H1 (cell line): Measurements from ENCODE around the gene TSPAN9. TPM values are rescaled to one million over a fixed set of nuclear protein-coding genes. Genes with fewer than 3 reads are reported as not detected.

Experiments
- CTCF ChIA-PET: fragments of 300-600 bp; sonication (Branson Sonifier 250); formaldehyde crosslinking; loops from one replicate; lab custom pipeline; 2021; ENCODE audit not compliant: partially characterized antibody; lab: Charles Lee
- POLR2A ChIA-PET: fragments of 300-600 bp; sonication (Branson Sonifier 250); formaldehyde crosslinking; loops from one replicate; lab custom pipeline; 2021; ENCODE audit warnings: inconsistent platforms; ENCODE audit not compliant: partially characterized antibody; lab: Charles Lee
- DNase-seq, 2 experiments: peaks; one replicate each; pipeline versions ENCODE4 v3.0.0 to v3.0.0-alpha.2; 2010 to 2022; ENCODE audit warnings: low spot score in 2 of 2, low read depth in 1 of 2, mixed read lengths in 1 of 2
- FAIRE-seq: peaks from 2 replicates; lab custom pipeline; 2011; peaks lifted over from hg19 to GRCh38; lab: Jason Lieb, UNC
- H2AFZ ChIP-seq: 2 replicates; pipeline ENCODE4 v1.8.1; 2012; ENCODE audit warnings: low read length, inconsistent platforms
- H2AK5ac ChIP-seq: 2 replicates; pipeline ENCODE4 v1.6.1; 2013; ENCODE audit warnings: low read depth, low read length
- H2BK120ac ChIP-seq: replicated peaks from 2 replicates; pipeline ENCODE3; 2013; ENCODE audit warnings: low read depth, low read length, inconsistent platforms
- H2BK12ac ChIP-seq: 2 replicates; pipeline ENCODE4 v1.6.1; 2013; ENCODE audit warnings: low read depth, low read length
- H2BK15ac ChIP-seq: 2 replicates; pipeline ENCODE4 v1.6.1; 2013; ENCODE audit warnings: low read length
- H2BK20ac ChIP-seq: 2 replicates; pipeline ENCODE4 v1.6.1; 2013; ENCODE audit warnings: low read length
- H2BK5ac ChIP-seq: 2 replicates; pipeline ENCODE4 v1.6.1; 2013; ENCODE audit warnings: low read depth, low read length
- H3K14ac ChIP-seq: 2 replicates; pipeline ENCODE4 v1.6.1; 2013; ENCODE audit warnings: inconsistent platforms; ENCODE audit not compliant: insufficient read length
- H3K18ac ChIP-seq: 2 replicates; pipeline ENCODE4 v1.6.1; 2013; ENCODE audit warnings: low read length; ENCODE audit errors: extremely low read depth
- H3K23ac ChIP-seq: 2 replicates; pipeline ENCODE4 v1.6.1; 2013; ENCODE audit warnings: inconsistent platforms; ENCODE audit not compliant: insufficient read length
- H3K23me2 ChIP-seq: 2 replicates; pipeline ENCODE4 v1.6.1; 2013; ENCODE audit warnings: low read depth, low read length
- H3K27ac ChIP-seq: 2 replicates; pipeline ENCODE4 v1.6.1; 2011; ENCODE audit warnings: low read depth, low read length, inconsistent platforms
- H3K27me3 ChIP-seq, 4 experiments: replicated peaks in 1 of 4; 1 replicate in 1 of 4; 2 replicates in 3 of 4; pipeline versions ENCODE4 v1.6.1 to v1.8.1; 2011 to 2013; ENCODE audit warnings: low read length in 3 of 4, mild to moderate bottlenecking in 3 of 4, inconsistent platforms in 2 of 4, mixed read lengths in 2 of 4, moderate library complexity in 1 of 4; ENCODE audit not compliant: control insufficient read depth in 3 of 4, insufficient read depth in 3 of 4; ENCODE audit errors: extremely low read depth in 1 of 4
- H3K36me3 ChIP-seq, 4 experiments: 2 replicates each; pipeline versions ENCODE4 v1.6.1 to v1.8.1; 2011 to 2013; ENCODE audit warnings: mild to moderate bottlenecking in 4 of 4, low read length in 3 of 4, moderate library complexity in 2 of 4, control low read depth in 1 of 4, inconsistent platforms in 1 of 4; ENCODE audit not compliant: insufficient read depth in 4 of 4, control insufficient read depth in 2 of 4
- H3K4ac ChIP-seq: replicated peaks from 2 replicates; pipeline ENCODE3; 2013; ENCODE audit warnings: low read length, low read depth, mixed read lengths, inconsistent platforms; ENCODE audit not compliant: insufficient read length
- H3K4me1 ChIP-seq, 4 experiments: replicated peaks in 1 of 4; 1 replicate in 1 of 4; 2 replicates in 3 of 4; pipeline versions ENCODE4 v1.6.1 to v1.8.1; 2011 to 2013; ENCODE audit warnings: low read length in 3 of 4, inconsistent platforms in 2 of 4, mixed read lengths in 1 of 4; ENCODE audit not compliant: insufficient read depth in 4 of 4, control insufficient read depth in 3 of 4
- H3K4me2 ChIP-seq, 2 experiments: 2 replicates each; pipeline versions ENCODE4 v1.6.1 to v1.8.1; 2011 to 2013; ENCODE audit warnings: low read depth in 2 of 2, low read length in 2 of 2, control low read depth in 1 of 2, inconsistent platforms in 1 of 2, mild to moderate bottlenecking in 1 of 2; ENCODE audit not compliant: insufficient read depth in 1 of 2
- H3K4me3 ChIP-seq, 4 experiments: fragments of 200-600, 300-600 bp in 1 of 4; sonication (generic), shearing (Covaris generic), sonication (Bioruptor Twin) in 1 of 4; 2 replicates each; pipeline versions ENCODE4 v1.5.1 to v1.8.1; 2011 to 2016; ENCODE audit warnings: low read length in 4 of 4, low read depth in 3 of 4, control low read depth in 2 of 4, inconsistent platforms in 2 of 4, mild to moderate bottlenecking in 2 of 4, mixed read lengths in 1 of 4, moderate library complexity in 1 of 4; ENCODE audit not compliant: insufficient read depth in 2 of 4; ENCODE audit errors: extremely low read depth in 1 of 4
- H3K56ac ChIP-seq: replicated peaks from 2 replicates; pipeline ENCODE3; 2013; ENCODE audit warnings: low read depth, mild to moderate bottlenecking, mixed read lengths, low read length, inconsistent platforms; ENCODE audit not compliant: insufficient read length
- H3K79me1 ChIP-seq: 2 replicates; pipeline ENCODE4 v1.6.1; 2013; ENCODE audit warnings: low read depth, low read length, control low read depth
- H3K79me2 ChIP-seq, 2 experiments: 2 replicates each; pipeline versions ENCODE4 v1.6.1 to v1.8.1; 2012 to 2013; ENCODE audit warnings: low read length in 2 of 2, mild to moderate bottlenecking in 2 of 2, inconsistent platforms in 1 of 2; ENCODE audit not compliant: insufficient read depth in 2 of 2, control insufficient read depth in 1 of 2
- H3K9ac ChIP-seq, 4 experiments: replicated peaks in 1 of 4; 1 replicate in 1 of 4; 2 replicates in 3 of 4; pipeline versions ENCODE4 v1.6.1 to v1.8.1; 2011 to 2013; ENCODE audit warnings: low read depth in 3 of 4, low read length in 3 of 4, control low read depth in 2 of 4, mild to moderate bottlenecking in 2 of 4, moderate library complexity in 2 of 4, inconsistent platforms in 1 of 4; ENCODE audit errors: extremely low read depth in 1 of 4
- H3K9me3 ChIP-seq, 2 experiments: 2 replicates each; pipeline versions ENCODE4 v1.6.1 to v1.8.1; 2012 to 2013; ENCODE audit warnings: mild to moderate bottlenecking in 2 of 2, moderate library complexity in 2 of 2, control low read depth in 1 of 2, inconsistent platforms in 1 of 2, low read depth in 1 of 2, low read length in 1 of 2, mixed read lengths in 1 of 2; ENCODE audit not compliant: insufficient read depth in 2 of 2
- H4K20me1 ChIP-seq, 2 experiments: replicated peaks in 1 of 2; 2 replicates each; pipeline versions ENCODE3 to v1.8.1; 2011 to 2013; ENCODE audit warnings: inconsistent platforms in 2 of 2, low read length in 2 of 2, mild to moderate bottlenecking in 1 of 2; ENCODE audit not compliant: insufficient read depth in 2 of 2, control insufficient read depth in 1 of 2
- H4K5ac ChIP-seq: 2 replicates; pipeline ENCODE4 v1.6.1; 2013; ENCODE audit warnings: low read length, low read depth, mixed read lengths, inconsistent platforms; ENCODE audit not compliant: insufficient read length
- H4K8ac ChIP-seq: 2 replicates; pipeline ENCODE4 v1.8.0; 2013; ENCODE audit warnings: mild to moderate bottlenecking, moderate library complexity, low read length, inconsistent platforms; ENCODE audit not compliant: insufficient read depth; ENCODE audit errors: extremely low read depth
- H4K91ac ChIP-seq: replicated peaks from 2 replicates; pipeline ENCODE3; 2013; ENCODE audit warnings: low read length, mixed read lengths, inconsistent platforms; ENCODE audit not compliant: insufficient read length
- ASH2L ChIP-seq: fragments of 200-600, 300-600 bp; sonication (generic); IDR thresholded peaks from one replicate; pipeline ENCODE4 v1.7.1; 2017; ENCODE audit warnings: low read length
- BACH1 ChIP-seq: IDR thresholded peaks from 2 replicates; pipeline ENCODE4 v1.6.1; 2012; ENCODE audit warnings: low read length, improper control_type of control experiment
- CHD1 ChIP-seq: IDR thresholded peaks from 2 replicates; pipeline ENCODE4 v1.6.1; 2012; ENCODE audit warnings: low read depth, low read length, improper control_type of control experiment
- CTBP2 ChIP-seq: IDR thresholded peaks from 2 replicates; pipeline ENCODE4 v1.7.0; 2011; ENCODE audit warnings: borderline replicate concordance, mild to moderate bottlenecking, moderate library complexity, mixed read lengths, low read length; ENCODE audit not compliant: insufficient read depth, insufficient read length
- RAD21 ChIP-seq, 2 experiments: IDR thresholded peaks in 1 of 2; conservative IDR thresholded peaks in 1 of 2; 2 replicates each; pipeline ENCODE4 v1.6.1; 2011; ENCODE audit warnings: low read depth in 2 of 2, low read length in 2 of 2, improper control_type of control experiment in 1 of 2, inconsistent platforms in 1 of 2, mild to moderate bottlenecking in 1 of 2, moderate library complexity in 1 of 2
- SP4 ChIP-seq: IDR thresholded peaks from 2 replicates; pipeline ENCODE4 v1.6.1; 2012; ENCODE audit warnings: low read length, inconsistent platforms
- TAF7 ChIP-seq: optimal IDR thresholded peaks from 2 replicates; pipeline ENCODE3; 2011; ENCODE audit warnings: low read depth, mild to moderate bottlenecking, inconsistent platforms, low read length, moderate library complexity, borderline replicate concordance
- WGBS, 2 experiments: shearing (Covaris generic) in 1 of 2; methylation state at CpG; one replicate each; pipeline versions ENCODE4 v1.1.6 to v1.1.7; 2013 to 2015; ENCODE audit warnings: low lambda C conversion rate in 2 of 2, mixed read lengths in 2 of 2, inconsistent platforms in 1 of 2, low coverage in 1 of 2, missing lambda C conversion rate in 1 of 2; ENCODE audit not compliant: insufficient replicate concordance in 2 of 2, insufficient coverage in 1 of 2, insufficient read length in 1 of 2; ENCODE audit errors: extremely low coverage in 1 of 2, missing lambda C conversion rate in 1 of 2; 5-methylcytosine and 5-hydroxymethylcytosine counted together
- polyA plus RNA-seq, 7 experiments: library from polyadenylated mRNA; depleted of rRNA in 3 of 7; stranded (reverse) in 5 of 7; unstranded in 2 of 7; fragments of >200 nt in 5 of 7; fragments of 200-250 nt in 2 of 7; gene quantifications; 1 replicate in 5 of 7; 2 replicates in 1 of 7; 4 replicates in 1 of 7; pipeline versions ENCODE4 v1.2.1 to v1.2.3, GENCODE V29; 2011 to 2013; ENCODE audit warnings: missing spikeins in 2 of 7, mixed read lengths in 2 of 7
- total RNA-seq: library from RNA; stranded (reverse); fragmentation: NEBNext Ultra II Directional; extraction: Animal tissue kit (Norgen Biotek cat#: 25700); gene quantifications from 2 replicates; pipeline ENCODE4 v1.2.1, GENCODE V29; 2021

The TSPAN9 gene
- total and polyA plus RNA-seq, 2 of the 8 experiments (the other 6 are each of a cell fraction or from before 2014, with no cell fraction given) = 11.5 to 29.1 TPM

DNA sequence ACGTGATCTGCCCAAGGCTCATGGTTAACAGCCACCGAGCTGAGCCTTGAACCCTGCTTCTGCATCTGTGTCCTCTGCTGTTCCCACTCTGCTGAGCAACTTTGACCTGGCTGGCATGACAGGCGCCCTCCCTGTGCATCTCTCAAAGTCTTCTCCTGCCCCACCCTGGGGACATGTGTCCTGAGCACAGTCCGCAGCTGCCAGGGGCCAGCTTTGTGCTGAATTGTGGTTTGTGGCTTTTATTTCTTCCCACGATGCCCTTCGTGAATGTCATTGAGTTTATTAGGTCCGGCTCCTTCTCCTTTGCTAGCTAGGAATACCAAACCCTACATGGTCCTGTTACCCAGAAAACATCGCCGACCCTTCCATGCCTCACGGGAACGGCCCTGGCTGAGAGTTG, 161.0 kb downstream of the TSPAN9 start:
- Histone ChIP-seq H3K18ac (no peak overlapping the region), H2BK12ac (no peak overlapping the region), H3K79me1 (no peaks in the 10 kb centered on the region), H3K9ac (no peak overlapping the region), H3K23ac (no peak overlapping the region), H3K79me2 (no peaks in the 10 kb centered on the region), H2AFZ (no peak overlapping the region), H3K4me3 (no peak overlapping the region), H2BK5ac (no peak overlapping the region), H3K56ac (no peak overlapping the region), H3K4me1 (peaks cover 3 to 9% (median 6%) of the 10 kb centered on the region in 4 experiments), H2BK15ac (no peak overlapping the region), H4K5ac (no peak overlapping the region), H3K4ac (no peak overlapping the region), H4K8ac (no peak overlapping the region), H3K36me3 (no peaks in the 10 kb centered on the region), H2BK20ac (no peak overlapping the region), H4K91ac (no peak overlapping the region), H3K9me3 (no peaks in the 10 kb centered on the region), H3K27ac (no peak overlapping the region), H3K23me2 (no peaks in the 10 kb centered on the region), H3K4me2 (no peak overlapping the region), H2AK5ac (no peak overlapping the region), H3K27me3 (no peaks in the 10 kb centered on the region), H4K20me1 (no peaks in the 10 kb centered on the region), H3K14ac (no peak overlapping the region), H2BK120ac (no peak overlapping the region)
- CTCF ChIA-PET = interaction anchor here (0.8 to 3.5 kb wide), 8 partner anchors 10 to 104 kb away, joined by 3 to 28 read pairs (median 4); no protein-coding TSS in a partner anchor
- FAIRE-seq = no peak
- POLR2A ChIA-PET = interaction anchor here (1.4 kb wide), 1 partner anchor 42 kb away, joined by 5 read pairs; no protein-coding TSS in a partner anchor
- DNase-seq = no peak
- no peak for TF ChIP-seq CHD1
- no peak for TF ChIP-seq CTBP2
- TF ChIP-seq ASH2L = no peak
- no peak for TF ChIP-seq TAF7
- TF ChIP-seq BACH1 = no peak
- TF ChIP-seq RAD21 (IDR thresholded peaks at IDR 0.05 in 1 of 2, conservative IDR thresholded peaks at IDR 0.05 in 1 of 2; ENCODE audit: low read depth in 2 of 2, low read length in 2 of 2) = no peak
- TF ChIP-seq SP4 = no peak
- 83% methylated on average over 11 of the region's 11 CpGs; no CpG with 5 or more reads in 1 of the 2 experiments for WGBS, 2 experiments
